ENCODE measurements around the gene INCA1. TPM values are rescaled to one million over a fixed set of nuclear protein-coding genes. Genes with fewer than 3 reads are reported as not detected.

INCA1 gene
- total and polyA plus RNA-seq, 2 of the 13 experiments (the other 11 are each of a cell fraction or from before 2014, with no cell fraction given), result 0.93 to 2.6 TPM

DNA sequence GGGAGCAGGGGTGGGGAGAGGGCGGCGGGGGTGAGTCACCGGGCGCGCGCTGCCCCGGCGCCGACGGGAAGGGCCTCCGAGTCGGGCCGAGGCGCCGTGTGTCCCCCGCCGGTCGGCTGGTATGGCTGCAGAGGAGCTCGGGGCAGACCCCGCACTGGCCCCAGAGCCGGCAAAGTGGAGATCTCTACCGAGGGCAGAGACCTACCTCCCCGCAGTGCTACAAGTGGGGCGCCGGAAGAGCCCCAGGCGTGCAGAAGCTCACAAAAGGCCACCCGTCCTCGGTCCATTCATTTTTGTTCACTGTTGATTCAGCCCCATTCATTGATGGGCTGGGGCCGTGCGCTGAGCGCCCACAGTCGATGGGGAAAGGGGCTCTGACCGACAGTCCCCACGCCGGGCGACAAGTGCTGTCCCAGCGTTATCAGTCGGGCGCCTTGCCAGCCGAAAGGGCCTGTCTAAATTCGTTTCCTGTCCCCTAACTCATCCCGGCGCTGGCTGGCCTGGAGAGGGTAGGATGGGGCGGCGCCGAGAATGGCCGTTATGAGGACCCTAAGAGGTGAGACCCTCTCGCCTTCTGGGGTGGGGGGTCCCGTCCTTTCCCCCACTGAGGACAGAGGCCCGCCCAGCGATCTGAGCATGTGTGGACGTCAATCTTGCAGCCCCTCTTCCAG, 47.1 kb downstream of the INCA1 start (continued):
- TF ChIP-seq POLR2A (IDR thresholded peaks at IDR 0.05; ENCODE audit: insufficient read depth in 1 of 2, low read depth in 2 of 2, low read length in 2 of 2), result peak in 1 of 2 experiments; percentile 67; a peak in 3 of 4 replicates
- TF ChIP-seq MED13 (CRISPR knock-in tag; IDR thresholded peaks at IDR 0.05), result no peak
- TF ChIP-seq, protein P1, sequence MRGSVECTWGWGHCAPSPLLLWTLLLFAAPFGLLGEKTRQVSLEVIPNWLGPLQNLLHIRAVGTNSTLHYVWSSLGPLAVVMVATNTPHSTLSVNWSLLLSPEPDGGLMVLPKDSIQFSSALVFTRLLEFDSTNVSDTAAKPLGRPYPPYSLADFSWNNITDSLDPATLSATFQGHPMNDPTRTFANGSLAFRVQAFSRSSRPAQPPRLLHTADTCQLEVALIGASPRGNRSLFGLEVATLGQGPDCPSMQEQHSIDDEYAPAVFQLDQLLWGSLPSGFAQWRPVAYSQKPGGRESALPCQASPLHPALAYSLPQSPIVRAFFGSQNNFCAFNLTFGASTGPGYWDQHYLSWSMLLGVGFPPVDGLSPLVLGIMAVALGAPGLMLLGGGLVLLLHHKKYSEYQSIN (CRISPR knock-in tag; IDR thresholded peaks at IDR 0.05; ENCODE audit: borderline replicate concordance), result no peak
- TF ChIP-seq EZH2 (conservative IDR thresholded peaks at IDR 0.05; ENCODE audit: low read depth, low read length), result no peak
- TF ChIP-seq ZNF792 (CRISPR knock-in tag; IDR thresholded peaks at IDR 0.05), result no peak; the same call in 1 of the 2 replicates
- TF ChIP-seq ZNF749 (CRISPR knock-in tag; IDR thresholded peaks at IDR 0.05; ENCODE audit: borderline replicate concordance), result no peak
- TF ChIP-seq, protein P2, sequence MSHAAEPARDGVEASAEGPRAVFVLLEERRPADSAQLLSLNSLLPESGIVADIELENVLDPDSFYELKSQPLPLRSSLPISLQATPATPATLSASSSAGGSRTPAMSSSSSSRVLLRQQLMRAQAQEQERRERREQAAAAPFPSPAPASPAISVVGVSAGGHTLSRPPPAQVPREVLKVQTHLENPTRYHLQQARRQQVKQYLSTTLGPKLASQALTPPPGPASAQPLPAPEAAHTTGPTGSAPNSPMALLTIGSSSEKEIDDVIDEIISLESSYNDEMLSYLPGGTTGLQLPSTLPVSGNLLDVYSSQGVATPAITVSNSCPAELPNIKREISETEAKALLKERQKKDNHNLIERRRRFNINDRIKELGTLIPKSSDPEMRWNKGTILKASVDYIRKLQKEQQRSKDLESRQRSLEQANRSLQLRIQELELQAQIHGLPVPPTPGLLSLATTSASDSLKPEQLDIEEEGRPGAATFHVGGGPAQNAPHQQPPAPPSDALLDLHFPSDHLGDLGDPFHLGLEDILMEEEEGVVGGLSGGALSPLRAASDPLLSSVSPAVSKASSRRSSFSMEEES (CRISPR knock-in tag; IDR thresholded peaks at IDR 0.05), result no peak
- TF ChIP-seq, protein P3, sequence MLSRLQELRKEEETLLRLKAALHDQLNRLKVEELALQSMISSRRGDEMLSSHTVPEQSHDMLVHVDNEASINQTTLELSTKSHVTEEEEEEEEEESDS (CRISPR knock-in tag; IDR thresholded peaks at IDR 0.05; ENCODE audit: borderline replicate concordance), result no peak
- no peak for TF ChIP-seq ZNF788 (CRISPR knock-in tag; IDR thresholded peaks at IDR 0.05; ENCODE audit: borderline replicate concordance)
- 0 out of 2 replicates have a peak, but pooled peaks have one; percentile 28 for TF ChIP-seq POGZ (CRISPR knock-in tag; IDR thresholded peaks at IDR 0.05)
- no peak for TF ChIP-seq ARNTL (CRISPR knock-in tag; IDR thresholded peaks at IDR 0.05)
- TF ChIP-seq KLF16 (CRISPR knock-in tag; IDR thresholded peaks at IDR 0.05), result no peak
- TF ChIP-seq, protein P4, sequence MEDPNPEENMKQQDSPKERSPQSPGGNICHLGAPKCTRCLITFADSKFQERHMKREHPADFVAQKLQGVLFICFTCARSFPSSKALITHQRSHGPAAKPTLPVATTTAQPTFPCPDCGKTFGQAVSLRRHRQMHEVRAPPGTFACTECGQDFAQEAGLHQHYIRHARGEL (CRISPR knock-in tag; IDR thresholded peaks at IDR 0.05), result no peak
- TF ChIP-seq NAIF1 (CRISPR knock-in tag; IDR thresholded peaks at IDR 0.05; ENCODE audit: borderline replicate concordance), result no peak
- TF ChIP-seq ZNF256 (CRISPR knock-in tag; conservative IDR thresholded peaks at IDR 0.05), result no peak
- TF ChIP-seq ZNF644 (CRISPR knock-in tag; IDR thresholded peaks at IDR 0.05; ENCODE audit: low read depth), result no peak
- TF ChIP-seq, protein P5, sequence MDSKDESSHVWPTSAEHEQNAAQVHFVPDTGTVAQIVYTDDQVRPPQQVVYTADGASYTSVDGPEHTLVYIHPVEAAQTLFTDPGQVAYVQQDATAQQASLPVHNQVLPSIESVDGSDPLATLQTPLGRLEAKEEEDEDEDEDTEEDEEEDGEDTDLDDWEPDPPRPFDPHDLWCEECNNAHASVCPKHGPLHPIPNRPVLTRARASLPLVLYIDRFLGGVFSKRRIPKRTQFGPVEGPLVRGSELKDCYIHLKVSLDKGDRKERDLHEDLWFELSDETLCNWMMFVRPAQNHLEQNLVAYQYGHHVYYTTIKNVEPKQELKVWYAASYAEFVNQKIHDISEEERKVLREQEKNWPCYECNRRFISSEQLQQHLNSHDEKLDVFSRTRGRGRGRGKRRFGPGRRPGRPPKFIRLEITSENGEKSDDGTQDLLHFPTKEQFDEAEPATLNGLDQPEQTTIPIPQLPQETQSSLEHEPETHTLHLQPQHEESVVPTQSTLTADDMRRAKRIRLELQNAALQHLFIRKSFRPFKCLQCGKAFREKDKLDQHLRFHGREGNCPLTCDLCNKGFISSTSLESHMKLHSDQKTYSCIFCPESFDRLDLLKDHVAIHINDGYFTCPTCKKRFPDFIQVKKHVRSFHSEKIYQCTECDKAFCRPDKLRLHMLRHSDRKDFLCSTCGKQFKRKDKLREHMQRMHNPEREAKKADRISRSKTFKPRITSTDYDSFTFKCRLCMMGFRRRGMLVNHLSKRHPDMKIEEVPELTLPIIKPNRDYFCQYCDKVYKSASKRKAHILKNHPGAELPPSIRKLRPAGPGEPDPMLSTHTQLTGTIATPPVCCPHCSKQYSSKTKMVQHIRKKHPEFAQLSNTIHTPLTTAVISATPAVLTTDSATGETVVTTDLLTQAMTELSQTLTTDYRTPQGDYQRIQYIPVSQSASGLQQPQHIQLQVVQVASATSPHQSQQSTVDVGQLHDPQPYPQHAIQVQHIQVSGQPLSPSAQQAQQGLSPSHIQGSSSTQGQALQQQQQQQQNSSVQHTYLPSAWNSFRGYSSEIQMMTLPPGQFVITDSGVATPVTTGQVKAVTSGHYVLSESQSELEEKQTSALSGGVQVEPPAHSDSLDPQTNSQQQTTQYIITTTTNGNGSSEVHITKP (CRISPR knock-in tag; IDR thresholded peaks at IDR 0.05; ENCODE audit: low read depth), result no peak
- no peak for TF ChIP-seq TAF15 (IDR thresholded peaks at IDR 0.05; ENCODE audit: low read depth, low read length, poor library complexity, severe bottlenecking)
- TF ChIP-seq ZNF562 (CRISPR knock-in tag; IDR thresholded peaks at IDR 0.05; ENCODE audit: borderline replicate concordance), result no peak
- TF ChIP-seq, protein P6, sequence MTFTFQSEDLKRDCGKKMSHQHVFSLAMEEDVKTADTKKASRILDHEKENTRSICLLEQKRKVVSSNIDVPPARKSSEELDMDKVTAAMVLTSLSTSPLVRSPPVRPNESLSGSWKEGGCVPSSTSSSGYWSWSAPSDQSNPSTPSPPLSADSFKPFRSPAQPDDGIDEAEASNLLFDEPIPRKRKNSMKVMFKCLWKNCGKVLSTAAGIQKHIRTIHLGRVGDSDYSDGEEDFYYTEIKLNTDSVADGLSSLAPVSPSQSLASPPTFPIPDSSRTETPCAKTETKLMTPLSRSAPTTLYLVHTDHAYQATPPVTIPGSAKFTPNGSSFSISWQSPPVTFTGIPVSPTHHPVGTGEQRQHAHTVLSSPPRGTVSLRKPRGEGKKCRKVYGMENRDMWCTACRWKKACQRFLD (CRISPR knock-in tag; IDR thresholded peaks at IDR 0.05; ENCODE audit: borderline replicate concordance), result no peak
- TF ChIP-seq ZNF567 (CRISPR knock-in tag; IDR thresholded peaks at IDR 0.05; ENCODE audit: borderline replicate concordance), result 0 out of 2 replicates have a peak, but pooled peaks have one; percentile 32
- TF ChIP-seq GABPA (IDR thresholded peaks at IDR 0.05; ENCODE audit: low read depth, low read length), result no peak
- no peak for TF ChIP-seq GABPA (CRISPR knock-in tag; IDR thresholded peaks at IDR 0.05; ENCODE audit: low read depth)

All from HepG2 (cell line).